ENCODE results near the gene UBE2E1. TPM values are rescaled to one million over a fixed set of nuclear protein-coding genes. Genes with fewer than 3 reads are reported as not detected.

Gene UBE2E1
- total and polyA plus RNA-seq, 2 experiments from 2014 or later = 39.9 to 120 TPM

DNA sequence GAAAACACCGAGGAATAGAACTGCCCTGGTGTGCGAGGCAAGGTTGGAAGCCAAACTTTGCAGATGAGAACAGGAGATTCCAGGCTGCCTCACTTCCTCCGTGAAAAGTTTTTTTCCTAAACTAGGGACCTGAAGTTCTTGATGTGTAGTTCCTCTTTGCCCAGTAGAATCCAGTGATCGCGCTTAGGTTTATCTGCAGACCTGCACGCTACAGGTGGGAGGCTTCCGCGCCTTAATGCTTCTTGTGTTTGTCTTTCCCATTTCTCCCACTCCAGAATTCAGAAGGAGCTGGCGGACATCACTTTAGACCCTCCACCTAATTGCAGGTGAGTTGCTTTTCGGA, 5.4 kb downstream of the UBE2E1 start:
- Mint-ChIP-seq H3K4me1 (peaks cover 58% of the 10 kb centered on the region), H3K36me3 (ENCODE audit: low read depth) (peaks cover 63% of the 10 kb centered on the region), H3K27me3 (ENCODE audit: insufficient read depth, low read depth, poor library complexity) (peaks cover 6% of the 10 kb centered on the region), H3K27ac (peak overlapping the region; percentile 97), H3K9me3 (no peaks in the 10 kb centered on the region), H3K4me3 (peak overlapping the region; percentile 94)
- H3K4me1 ChIP-seq (ENCODE audit: insufficient read depth) = peaks cover 34% of the 10 kb centered on the region
- H3K27me3 ChIP-seq (ENCODE audit: insufficient read depth) = no peaks in the 10 kb centered on the region
- 0 out of 2 replicates have a peak overlapping the region, but pooled peaks have one; percentile 53 for H3K27ac ChIP-seq (ENCODE audit: low read depth)
- H3K4me2 ChIP-seq = peak overlapping the region; percentile 72
- peaks cover 27% of the 10 kb centered on the region for H4K20me1 ChIP-seq (replicated peaks; ENCODE audit: insufficient read depth)
- peak overlapping the region; percentile 77 for H3K4me3 ChIP-seq
- H2AFZ ChIP-seq = peak overlapping the region; percentile 43; the same call in 1 of the 2 replicates
- peak; percentile 47 for DNase-seq (ENCODE audit: low spot score)
- no peaks in the 10 kb centered on the region; the same call in 1 of the 2 replicates for H3F3A ChIP-seq (replicated peaks; ENCODE audit: low read depth)
- H3K36me3 ChIP-seq (ENCODE audit: insufficient read depth) = 0 out of 2 replicates have a peak, but pooled peaks cover 3% of the 10 kb centered on the region
- peak; percentile 2; the same call in 1 of the 3 replicates for ATAC-seq
- H3K79me2 ChIP-seq (replicated peaks; ENCODE audit: insufficient read depth) = peaks cover 84% of the 10 kb centered on the region
- TF ChIP-seq ETS1 (IDR thresholded peaks at IDR 0.05) = no peak
- TF ChIP-seq, protein P1, sequence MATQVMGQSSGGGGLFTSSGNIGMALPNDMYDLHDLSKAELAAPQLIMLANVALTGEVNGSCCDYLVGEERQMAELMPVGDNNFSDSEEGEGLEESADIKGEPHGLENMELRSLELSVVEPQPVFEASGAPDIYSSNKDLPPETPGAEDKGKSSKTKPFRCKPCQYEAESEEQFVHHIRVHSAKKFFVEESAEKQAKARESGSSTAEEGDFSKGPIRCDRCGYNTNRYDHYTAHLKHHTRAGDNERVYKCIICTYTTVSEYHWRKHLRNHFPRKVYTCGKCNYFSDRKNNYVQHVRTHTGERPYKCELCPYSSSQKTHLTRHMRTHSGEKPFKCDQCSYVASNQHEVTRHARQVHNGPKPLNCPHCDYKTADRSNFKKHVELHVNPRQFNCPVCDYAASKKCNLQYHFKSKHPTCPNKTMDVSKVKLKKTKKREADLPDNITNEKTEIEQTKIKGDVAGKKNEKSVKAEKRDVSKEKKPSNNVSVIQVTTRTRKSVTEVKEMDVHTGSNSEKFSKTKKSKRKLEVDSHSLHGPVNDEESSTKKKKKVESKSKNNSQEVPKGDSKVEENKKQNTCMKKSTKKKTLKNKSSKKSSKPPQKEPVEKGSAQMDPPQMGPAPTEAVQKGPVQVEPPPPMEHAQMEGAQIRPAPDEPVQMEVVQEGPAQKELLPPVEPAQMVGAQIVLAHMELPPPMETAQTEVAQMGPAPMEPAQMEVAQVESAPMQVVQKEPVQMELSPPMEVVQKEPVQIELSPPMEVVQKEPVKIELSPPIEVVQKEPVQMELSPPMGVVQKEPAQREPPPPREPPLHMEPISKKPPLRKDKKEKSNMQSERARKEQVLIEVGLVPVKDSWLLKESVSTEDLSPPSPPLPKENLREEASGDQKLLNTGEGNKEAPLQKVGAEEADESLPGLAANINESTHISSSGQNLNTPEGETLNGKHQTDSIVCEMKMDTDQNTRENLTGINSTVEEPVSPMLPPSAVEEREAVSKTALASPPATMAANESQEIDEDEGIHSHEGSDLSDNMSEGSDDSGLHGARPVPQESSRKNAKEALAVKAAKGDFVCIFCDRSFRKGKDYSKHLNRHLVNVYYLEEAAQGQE (IDR thresholded peaks at IDR 0.05; ENCODE audit: unreplicated experiment) = no peak
- no peaks in the 10 kb centered on the region for H3K9me2 ChIP-seq (ENCODE audit: insufficient read depth)

GRCh38 chr3:23811919-23812318, 6.2 kb downstream of the UBE2E1 start:
- Histone ChIP-seq H3K79me2 (replicated peaks; ENCODE audit: insufficient read depth) (peaks cover 89% of the 10 kb centered on the region), H4K20me1 (replicated peaks; ENCODE audit: insufficient read depth) (peaks cover 27% of the 10 kb centered on the region), H3F3A (replicated peaks; ENCODE audit: low read depth) (no peaks in the 10 kb centered on the region; the same call in 1 of the 2 replicates), H3K4me1 (ENCODE audit: insufficient read depth) (peaks cover 34% of the 10 kb centered on the region), H3K4me3 (peak overlapping the region; percentile 77), H2AFZ (no peak overlapping the region), H3K4me2 (peak overlapping the region; percentile 72), H3K27me3 (ENCODE audit: insufficient read depth) (no peaks in the 10 kb centered on the region), H3K27ac (ENCODE audit: low read depth) (no peak overlapping the region), H3K9me2 (ENCODE audit: insufficient read depth) (no peaks in the 10 kb centered on the region), H3K36me3 (ENCODE audit: insufficient read depth) (0 out of 2 replicates have a peak, but pooled peaks cover 3% of the 10 kb centered on the region)
- Mint-ChIP-seq H3K4me1 (peaks cover 58% of the 10 kb centered on the region), H3K9me3 (no peaks in the 10 kb centered on the region), H3K27ac (no peak overlapping the region), H3K27me3 (ENCODE audit: insufficient read depth, low read depth, poor library complexity) (peaks cover 5% of the 10 kb centered on the region), H3K4me3 (peak overlapping the region; percentile 94), H3K36me3 (ENCODE audit: low read depth) (peaks cover 67% of the 10 kb centered on the region)
- ATAC-seq (no peak), DNase-seq (ENCODE audit: low spot score) (no peak)
- TF ChIP-seq JUNB (IDR thresholded peaks at IDR 0.05; ENCODE audit: unreplicated experiment) (no peak), ZNF114 (CRISPR knock-in tag; IDR thresholded peaks at IDR 0.05) (no peak), NANOG (IDR thresholded peaks at IDR 0.05; ENCODE audit: borderline replicate concordance) (no peak), EZH2 (IDR thresholded peaks at IDR 0.05; ENCODE audit: low read depth, unreplicated experiment) (no peak), ZNF462 (CRISPR knock-in tag; IDR thresholded peaks at IDR 0.05) (no peak), STAT1 (IDR thresholded peaks at IDR 0.05; ENCODE audit: unreplicated experiment) (no peak), CREB1 (CRISPR knock-in tag; IDR thresholded peaks at IDR 0.05; ENCODE audit: low read depth) (no peak), EZH2phosphoT487 (IDR thresholded peaks at IDR 0.05; ENCODE audit: unreplicated experiment) (no peak)

All from GM23338 (cell line).